Nephron progenitor cell (in vitro differentiated cells): ENCODE data around the gene LMF2.
A peak's percentile ranks its signal among the peaks of the same experiment; 100 is the strongest.
"Not testable (repeated sequence)": the region's sequence is repeated elsewhere in the genome, so short reads cannot be mapped to it uniquely, and the experiment has no call there.

Source experiments
- DNase-seq: peaks from one replicate; pipeline ENCODE4 v3.0.0; 2021
- H3K27ac Mint-ChIP-seq: 2 replicates; pipeline ENCODE4 v1.8.0; 2021; ENCODE audit warnings: mild to moderate bottlenecking, moderate library complexity, mixed read lengths
- H3K27me3 Mint-ChIP-seq: 2 replicates; pipeline ENCODE4 v1.8.0; 2021; ENCODE audit warnings: mild to moderate bottlenecking, low read depth, mixed read lengths; ENCODE audit not compliant: poor library complexity
- H3K36me3 Mint-ChIP-seq: 2 replicates; pipeline ENCODE4 v1.8.0; 2021; ENCODE audit warnings: low read depth, mixed read lengths
- H3K4me1 Mint-ChIP-seq: 2 replicates; pipeline ENCODE4 v1.8.0; 2021; ENCODE audit warnings: mixed read lengths
- H3K4me3 Mint-ChIP-seq: 2 replicates; pipeline ENCODE4 v1.8.0; 2021; ENCODE audit warnings: mild to moderate bottlenecking, moderate library complexity, mixed read lengths
- H3K9me3 Mint-ChIP-seq: 2 replicates; pipeline ENCODE4 v1.8.0; 2021; ENCODE audit warnings: mild to moderate bottlenecking, moderate library complexity, mixed read lengths
- CTCF ChIP-seq: fragments of 200-600 bp; sonication (generic); IDR thresholded peaks from 2 replicates; pipeline ENCODE4 v1.5.0; 2021; ENCODE audit warnings: antibody characterized with exemption

Gene LMF2

GRCh38 chr22:50537765-50538164 is 30.3 kb upstream of the LMF2 start:
- Mint-ChIP-seq H3K36me3 (no peaks in the 10 kb centered on the region), H3K27me3 (peaks cover 22% of the 10 kb centered on the region), H3K4me3 (no peak overlapping the region), H3K27ac (no peak overlapping the region), H3K9me3 (no peaks in the 10 kb centered on the region), H3K4me1 (peaks cover 43% of the 10 kb centered on the region)
- DNase-seq, result no peak
- no peak for TF ChIP-seq CTCF

- Mint-ChIP-seq H3K9me3 (no peaks in the 10 kb centered on the region), H3K36me3 (no peaks in the 10 kb centered on the region), H3K4me3 (no peak overlapping the region), H3K4me1 (peaks cover 47% of the 10 kb centered on the region), H3K27ac (no peak overlapping the region), H3K27me3 (peaks cover 27% of the 10 kb centered on the region)
- no peak for DNase-seq
- TF ChIP-seq CTCF, result no peak
These were observed 28.7 kb upstream of the LMF2 start for GRCh38 chr22:50536226-50536625.

- peaks cover 38% of the 10 kb centered on the region for H3K4me1 Mint-ChIP-seq
- no peak for DNase-seq
These were observed 27.6 kb upstream of the LMF2 start for GRCh38 chr22:50535113-50535512.

GRCh38 chr22:50533856-50534711 is 26.6 kb upstream of the LMF2 start:
- not testable (repeated sequence) for H3K36me3 Mint-ChIP-seq, H3K9me3 Mint-ChIP-seq
- peak overlapping the region; percentile 73 for H3K27ac Mint-ChIP-seq

More at GRCh38 chr22:50535113-50535512, 27.6 kb upstream of the LMF2 start:
- Mint-ChIP-seq H3K4me3 (no peak overlapping the region), H3K9me3 (no peaks in the 10 kb centered on the region), H3K27me3 (peaks cover 33% of the 10 kb centered on the region), H3K27ac (no peak overlapping the region), H3K36me3 (no peaks in the 10 kb centered on the region)
- TF ChIP-seq CTCF, result no peak

GRCh38 chr22:50532824-50533796 is 25.6 kb upstream of the LMF2 start:
- no peak overlapping the region for H3K27ac Mint-ChIP-seq
- H3K4me3 Mint-ChIP-seq, result peak overlapping the region; percentile 57
- H3K9me3 Mint-ChIP-seq, result no peaks in the 10 kb centered on the region
- peaks cover 28% of the 10 kb centered on the region for H3K4me1 Mint-ChIP-seq
- TF ChIP-seq CTCF, result no peak
- peaks cover 47% of the 10 kb centered on the region for H3K27me3 Mint-ChIP-seq
- no peak for DNase-seq
- H3K36me3 Mint-ChIP-seq, result peaks cover 3% of the 10 kb centered on the region

More at GRCh38 chr22:50533856-50534711, 26.6 kb upstream of the LMF2 start:
- Mint-ChIP-seq H3K4me1 (peaks cover 33% of the 10 kb centered on the region), H3K4me3 (peak overlapping the region; percentile 57), H3K27me3 (peaks cover 41% of the 10 kb centered on the region)
- not testable (repeated sequence) for DNase-seq
